Right forelimb (tissue), 1 donor: ENCODE measurements around the gene AKIP1.
"Not testable (repeated sequence)": the region's sequence is repeated elsewhere in the genome, so short reads cannot be mapped to it uniquely, and the experiment has no call there.

Source experiments
- DNase-seq: peaks from one replicate; pipeline ENCODE4 v3.0.0-alpha.2; 2018

AKIP1 gene

DNA sequence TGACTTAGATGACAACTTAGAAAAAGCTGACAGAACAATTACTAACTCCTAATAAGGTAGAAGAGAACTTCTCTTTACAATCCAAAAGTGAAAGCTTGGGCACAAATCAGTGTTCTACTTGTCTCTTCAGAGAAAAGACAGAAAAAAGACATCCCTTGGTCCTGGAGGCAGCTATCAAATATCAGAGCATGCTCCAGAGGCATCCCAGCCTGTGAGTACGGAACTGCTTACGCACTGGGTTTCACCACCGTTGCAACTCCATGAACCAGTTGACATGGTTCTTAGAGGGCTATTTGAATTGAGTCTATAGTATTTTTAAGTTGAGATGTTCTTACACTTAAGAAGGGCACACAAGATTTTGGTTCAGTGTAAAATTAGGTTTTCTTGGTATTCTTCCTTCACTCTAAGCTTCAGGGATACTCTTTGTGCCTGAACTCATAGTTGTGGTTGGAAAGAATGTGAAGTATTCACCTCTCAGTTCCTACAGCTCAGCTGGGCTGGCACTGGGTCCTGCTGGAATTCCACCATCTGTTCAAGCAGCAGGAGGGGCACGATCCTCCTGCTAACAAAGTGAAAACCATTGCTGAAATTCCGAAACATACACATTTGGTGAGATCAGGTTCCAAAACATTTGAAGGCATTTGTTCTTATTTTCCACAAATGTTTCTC, 6.3 kb downstream of the AKIP1 start:
- DNase-seq: peak; percentile 78

DNA sequence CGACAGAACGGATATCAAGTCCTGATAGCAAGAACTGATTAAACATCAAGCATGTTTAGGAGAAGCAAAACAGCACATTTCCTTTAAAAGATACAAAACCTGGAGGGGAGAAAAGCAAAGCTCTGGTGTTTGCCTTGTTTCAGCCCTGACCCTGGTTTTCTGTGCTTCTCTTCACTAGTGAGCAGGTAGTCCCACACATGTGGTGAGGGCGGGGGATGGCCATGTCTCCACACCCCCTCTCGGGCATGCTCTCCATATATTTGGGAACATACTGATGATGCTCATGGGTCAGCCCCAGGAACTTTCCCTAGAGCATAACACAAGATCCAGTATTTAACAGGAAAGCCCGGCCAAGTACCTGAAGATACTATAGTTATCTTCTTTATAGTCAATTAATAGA, 11.7 kb downstream of the AKIP1 start:
- no peak for DNase-seq

DNA sequence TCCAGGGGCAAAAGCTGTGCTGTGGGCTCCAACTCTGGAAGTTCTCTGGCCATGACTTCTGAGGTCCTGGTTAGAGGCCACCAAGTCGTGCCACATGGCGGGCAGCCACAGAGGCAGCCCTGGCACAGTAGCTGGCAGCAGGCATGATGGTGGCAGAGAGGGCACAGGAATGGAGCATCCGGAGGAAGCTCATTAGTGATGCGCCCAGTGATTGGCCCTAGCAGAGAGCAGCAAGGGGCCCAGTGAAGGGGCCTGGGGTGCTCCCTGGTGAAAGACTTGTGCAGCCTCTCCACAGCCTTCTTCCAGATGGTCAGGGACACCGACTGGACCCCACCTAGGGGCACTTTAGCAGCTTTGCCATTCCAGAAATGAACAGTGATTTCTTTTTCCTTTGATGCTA, 14.7 kb downstream of the AKIP1 start:
- DNase-seq: no peak

DNA sequence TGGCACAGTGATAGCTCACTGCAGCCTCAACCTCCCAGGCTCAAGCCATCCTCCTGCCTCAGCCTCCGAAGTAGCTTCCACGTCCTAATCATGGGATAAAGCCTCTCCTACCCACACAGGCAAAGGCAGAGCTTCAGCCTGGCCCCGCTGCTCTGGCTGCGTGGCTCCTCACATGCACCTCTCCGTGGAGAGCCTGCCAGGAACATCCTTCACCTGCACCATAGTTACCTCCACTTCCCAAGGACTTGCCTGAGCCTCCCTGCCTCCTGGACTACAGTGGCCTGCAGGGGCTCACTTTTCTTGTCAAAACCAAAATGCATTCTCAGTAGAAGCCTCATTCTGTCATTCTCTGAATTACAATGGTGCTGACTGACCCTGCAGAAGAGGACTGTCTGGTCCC, 15.2 kb downstream of the AKIP1 start:
- no peak for DNase-seq

DNA sequence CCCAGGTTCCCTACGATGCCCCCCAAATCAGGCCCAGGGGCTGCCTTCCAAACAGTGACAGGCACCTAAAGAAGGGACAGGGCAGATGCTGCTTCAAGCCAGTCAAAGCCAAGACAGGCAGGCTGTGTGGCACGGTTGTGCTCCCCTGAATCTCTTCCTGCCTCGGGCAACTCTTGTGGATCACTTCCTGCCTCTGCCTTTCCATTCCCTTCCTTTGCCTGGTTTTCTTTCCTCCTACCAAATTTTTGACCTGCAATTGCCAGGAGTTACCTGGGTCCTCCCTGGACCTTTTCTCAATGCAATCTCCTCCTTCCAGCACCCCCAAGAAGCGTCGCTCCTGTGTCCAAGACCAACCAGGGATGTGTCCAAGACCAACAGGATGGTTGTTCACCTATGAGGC, 16.2 kb downstream of the AKIP1 start:
- no peak for DNase-seq

DNA sequence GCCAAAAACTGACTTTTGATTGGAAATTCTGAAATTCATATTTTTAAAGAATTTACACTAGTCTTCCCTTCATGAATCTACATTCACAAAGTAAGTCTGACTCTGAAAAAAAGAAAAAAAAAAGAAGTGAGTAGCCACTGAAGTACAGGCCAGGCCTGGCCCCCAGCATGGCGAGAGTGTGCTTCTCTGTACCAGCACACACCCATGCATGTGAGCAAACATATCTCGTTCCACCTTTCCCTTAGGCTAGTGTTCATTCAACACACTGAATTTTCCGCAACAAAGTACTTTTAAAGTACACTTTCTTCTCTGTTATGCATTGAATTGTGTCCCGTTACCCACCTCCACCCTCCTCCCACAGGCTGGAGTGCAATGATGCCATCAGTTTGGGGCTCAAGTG, 17.2 kb downstream of the AKIP1 start:
- DNase-seq: no peak

DNA sequence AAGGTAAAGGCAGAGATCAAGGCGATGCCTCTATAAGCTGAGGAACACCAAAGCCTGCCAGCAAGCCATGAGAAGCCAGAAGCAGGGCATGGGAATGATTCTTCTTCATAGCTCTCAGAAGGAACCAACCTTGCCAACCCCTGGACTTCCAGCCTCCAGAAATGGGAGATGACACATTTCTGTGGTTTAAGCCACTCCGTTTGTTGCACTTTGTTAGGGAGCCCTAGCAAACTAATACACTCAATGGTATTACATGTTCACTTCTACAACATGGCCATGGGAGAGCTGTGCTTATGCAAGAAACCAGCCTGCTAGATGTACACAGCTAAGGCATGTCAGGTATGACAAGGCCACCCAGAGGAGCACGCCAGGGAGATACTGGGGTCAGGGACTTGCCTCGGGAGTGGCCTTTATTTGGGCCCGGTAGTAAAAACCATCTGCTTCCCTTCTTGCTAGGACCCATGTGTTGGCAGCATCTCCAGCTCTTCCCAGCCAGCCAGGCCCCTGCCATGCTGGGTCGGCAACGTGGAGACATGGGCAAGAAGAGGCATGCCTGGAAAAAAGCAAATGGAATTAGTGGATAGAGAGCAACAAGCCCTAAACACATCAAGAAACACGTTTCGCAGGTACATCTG, 18.1 kb downstream of the AKIP1 start:
- DNase-seq: no peak

DNA sequence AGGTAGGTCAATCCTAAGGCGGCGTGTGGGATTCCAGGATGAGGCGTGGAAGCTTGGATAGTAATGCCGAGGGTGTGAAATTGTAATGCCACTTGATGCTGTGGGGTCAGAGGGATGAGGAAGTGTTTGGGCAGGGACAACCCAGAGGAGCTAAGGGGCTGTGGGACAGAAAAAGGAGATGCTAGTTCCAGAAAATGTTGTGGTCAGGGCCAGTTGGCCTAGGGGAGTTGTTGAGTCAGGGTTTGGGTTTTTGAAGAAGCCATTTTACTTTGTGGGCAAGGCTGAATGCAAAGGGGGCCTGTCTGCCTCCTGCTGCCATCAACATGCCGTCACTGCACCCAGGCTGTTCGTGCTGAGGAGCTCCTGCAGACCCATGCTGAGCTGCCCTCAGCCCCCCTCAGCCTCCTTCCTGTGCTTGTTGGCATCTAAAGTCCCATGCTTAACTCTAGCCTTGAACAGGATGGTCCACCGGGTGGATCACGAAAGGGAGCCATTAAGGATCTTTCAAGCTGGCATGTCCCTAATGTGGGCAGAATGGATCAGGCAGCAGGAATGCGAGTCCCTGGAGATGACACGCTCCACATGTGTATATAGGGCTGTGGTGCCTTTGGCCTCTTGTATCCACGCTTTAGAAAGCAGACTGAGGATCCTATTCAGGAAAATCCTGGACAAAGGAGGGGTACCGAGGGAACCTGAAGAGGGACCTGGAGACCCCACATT, 19.6 kb downstream of the AKIP1 start:
- DNase-seq: no peak

DNA sequence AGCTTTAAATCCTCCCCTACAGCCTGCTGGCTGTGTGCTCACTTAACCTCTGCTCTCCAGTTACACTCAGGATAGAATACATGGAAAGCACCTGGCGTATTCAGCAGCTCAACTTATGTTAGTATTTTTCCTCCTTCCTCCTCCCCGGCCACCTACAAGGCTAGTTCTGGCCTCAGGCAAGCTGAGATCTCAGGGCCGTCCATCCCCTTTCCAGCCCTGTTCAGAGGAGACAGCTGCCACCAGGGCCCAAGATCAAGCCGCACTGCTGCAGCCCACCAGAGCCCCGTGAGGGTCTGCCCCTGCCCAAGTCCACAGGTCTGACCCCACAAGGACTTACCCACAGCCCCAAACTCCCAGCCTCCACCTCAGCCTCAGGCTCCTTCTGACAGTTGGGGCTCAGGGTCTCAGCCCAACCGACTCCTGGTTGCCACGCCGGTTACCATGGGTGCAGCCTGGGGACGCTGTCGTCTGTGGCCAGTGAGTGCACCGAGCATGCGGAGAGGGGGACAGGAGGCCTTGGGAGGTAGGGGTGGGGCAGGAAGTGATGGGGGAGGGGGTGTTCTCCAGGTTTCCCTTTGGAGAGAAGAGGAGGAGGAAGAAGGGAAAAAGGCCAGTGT, 21.7 kb downstream of the AKIP1 start, which contains the start of gene C11orf16:
C11orf16 (minus strand) TSS at position 384 of the 617 bp plus-strand sequence. CDS start 639 bp downstream, outside the sequence.
- no peak for DNase-seq

DNA sequence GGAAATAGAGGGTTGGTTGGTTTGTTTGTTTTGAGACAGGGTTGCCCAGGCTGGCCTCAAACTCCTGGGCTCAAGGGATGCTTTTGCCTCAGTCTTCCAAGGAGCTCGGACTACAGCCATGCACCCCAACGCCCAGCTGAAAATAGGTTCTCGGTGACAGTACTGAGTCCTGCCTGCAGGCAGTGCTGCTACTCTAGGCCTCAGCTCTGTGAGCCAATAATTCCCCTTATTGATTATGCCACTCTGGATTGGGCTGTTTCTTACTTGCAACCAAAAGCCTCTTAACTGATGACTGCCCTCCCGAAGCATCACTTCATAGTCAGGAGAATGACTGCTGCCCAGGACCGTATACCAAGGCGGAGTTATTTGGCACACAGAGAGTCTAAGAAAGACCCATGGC, 22.9 kb downstream of the AKIP1 start:
- DNase-seq: no peak

DNA sequence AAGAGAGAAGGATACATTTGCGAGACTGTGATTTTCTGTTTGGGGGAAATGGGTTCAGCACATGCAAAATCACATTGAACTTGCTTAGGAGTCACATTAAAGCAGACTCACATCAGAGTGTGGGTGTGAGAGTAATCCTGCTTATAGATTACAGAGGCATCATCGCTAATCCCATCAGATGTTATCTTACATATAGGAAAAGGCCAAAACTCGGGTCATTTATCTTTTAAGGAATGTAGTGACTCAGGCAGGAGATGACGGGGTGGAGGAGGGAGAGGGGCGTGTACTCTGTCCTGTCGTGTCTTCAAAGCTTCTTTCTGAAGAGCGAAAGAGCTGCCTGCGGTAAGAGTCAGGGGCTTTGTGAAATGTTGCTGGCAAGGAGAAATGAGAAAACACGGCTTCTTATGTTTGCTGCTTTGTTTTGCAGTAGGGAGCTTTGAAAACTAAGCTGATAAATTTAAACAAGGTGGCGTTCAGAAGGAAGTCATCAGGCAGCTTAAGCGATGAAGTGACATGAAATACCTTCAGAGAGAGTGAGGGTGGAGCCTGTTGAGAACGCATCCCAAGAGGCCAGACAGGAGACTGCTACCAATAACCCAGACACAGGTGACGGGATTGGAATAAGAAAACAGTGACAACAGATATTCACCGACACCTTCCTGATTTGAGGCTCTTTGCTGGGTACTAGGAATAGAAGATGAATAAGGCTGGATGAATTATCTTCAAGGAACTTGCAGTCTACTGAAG, 23.9 kb downstream of the AKIP1 start:
- no peak for DNase-seq

DNA sequence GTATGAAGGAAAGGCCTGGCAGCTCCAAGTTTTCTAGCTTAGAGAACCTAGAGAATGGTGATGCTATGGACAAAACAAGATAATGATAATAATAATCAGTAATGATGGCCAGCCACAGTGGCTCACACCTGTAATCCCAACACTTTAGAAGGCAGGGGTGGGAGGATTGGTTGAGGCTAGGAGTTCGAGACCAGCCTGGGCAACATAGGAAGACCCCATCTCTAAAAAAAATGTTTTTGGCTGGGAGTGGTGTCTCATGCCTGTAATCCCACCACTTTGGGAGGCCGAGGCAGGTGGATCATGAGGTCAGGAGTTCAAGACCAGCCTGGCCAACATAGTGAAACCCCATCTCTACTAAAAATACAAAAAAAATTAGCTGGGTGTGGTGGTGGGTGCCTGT, 24.8 kb downstream of the AKIP1 start:
- not testable (repeated sequence) for DNase-seq

DNA sequence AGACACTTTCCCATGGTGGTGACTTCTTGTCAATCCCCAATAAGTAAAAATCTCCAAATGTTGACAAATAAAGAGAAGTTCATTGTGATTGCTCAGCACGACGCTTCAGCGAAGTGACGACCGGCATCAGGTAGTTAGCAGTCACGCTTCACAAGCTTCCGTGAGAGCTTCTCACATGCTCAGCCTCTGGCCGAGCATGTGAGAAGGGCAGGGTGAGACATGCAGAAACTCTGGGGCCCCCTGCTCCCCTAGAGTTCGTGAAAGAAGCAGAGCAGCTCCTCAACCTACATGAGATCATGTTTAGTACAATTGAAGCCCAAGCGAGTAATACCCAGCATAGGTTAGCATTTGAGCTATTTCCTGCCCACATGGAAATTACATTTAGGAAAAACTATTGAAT, 26.2 kb downstream of the AKIP1 start:
- no peak for DNase-seq

DNA sequence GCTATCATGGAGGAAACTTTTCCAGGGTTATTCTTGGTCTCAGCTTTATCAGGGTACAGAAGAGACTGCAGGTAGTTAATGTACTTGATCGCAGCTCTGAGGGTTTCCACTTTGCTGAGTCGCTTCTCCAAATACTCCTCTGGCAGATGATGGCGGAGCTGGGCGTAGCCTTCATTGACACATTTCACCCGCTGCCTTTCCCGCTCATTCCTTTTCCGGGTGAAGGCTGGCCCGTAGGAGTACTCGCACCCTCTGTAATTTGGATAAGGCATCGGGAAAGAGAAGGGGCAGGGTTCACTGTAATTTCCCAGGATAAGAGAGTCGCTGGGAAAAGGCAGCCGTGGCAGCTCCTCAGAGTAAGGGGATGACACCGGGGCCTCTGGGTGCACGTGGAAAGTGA, 26.7 kb downstream of the AKIP1 start:
- DNase-seq: no peak

DNA sequence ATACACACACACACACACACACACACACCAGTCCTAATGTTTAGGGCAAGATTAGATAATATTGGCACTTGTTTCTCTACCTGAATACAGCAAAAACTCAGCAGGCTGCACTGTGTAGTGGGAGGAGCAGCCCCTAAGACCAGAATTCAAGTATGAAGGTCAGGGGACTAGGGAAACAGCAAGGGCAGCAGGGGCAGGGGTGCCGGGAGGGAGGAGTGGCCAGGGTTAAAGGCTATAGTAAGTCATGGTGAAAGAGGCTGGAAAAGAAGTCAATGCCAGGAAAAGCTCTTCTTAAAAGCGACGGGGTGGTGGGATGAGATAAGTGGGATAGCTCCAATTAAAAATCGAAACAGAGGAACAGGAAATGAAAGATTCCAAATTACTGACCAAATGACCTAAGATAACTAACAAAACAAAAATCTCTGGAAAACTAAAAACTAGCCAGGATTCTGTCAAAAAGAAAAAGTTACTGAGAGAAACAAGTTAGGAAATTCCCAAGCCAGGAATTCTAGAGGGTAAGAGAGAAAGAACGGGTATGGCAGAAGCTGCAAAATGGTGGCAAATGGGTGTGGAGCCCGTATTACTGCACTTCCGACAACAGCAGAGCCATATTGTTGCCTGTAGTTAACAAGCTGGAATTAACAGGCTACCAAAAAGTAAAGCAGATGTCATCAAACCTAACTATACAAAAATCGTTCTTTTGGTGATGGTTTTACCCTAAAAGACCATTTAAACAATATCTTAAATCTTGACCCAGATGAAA, 30.5 kb downstream of the AKIP1 start:
- DNase-seq: no peak

DNA sequence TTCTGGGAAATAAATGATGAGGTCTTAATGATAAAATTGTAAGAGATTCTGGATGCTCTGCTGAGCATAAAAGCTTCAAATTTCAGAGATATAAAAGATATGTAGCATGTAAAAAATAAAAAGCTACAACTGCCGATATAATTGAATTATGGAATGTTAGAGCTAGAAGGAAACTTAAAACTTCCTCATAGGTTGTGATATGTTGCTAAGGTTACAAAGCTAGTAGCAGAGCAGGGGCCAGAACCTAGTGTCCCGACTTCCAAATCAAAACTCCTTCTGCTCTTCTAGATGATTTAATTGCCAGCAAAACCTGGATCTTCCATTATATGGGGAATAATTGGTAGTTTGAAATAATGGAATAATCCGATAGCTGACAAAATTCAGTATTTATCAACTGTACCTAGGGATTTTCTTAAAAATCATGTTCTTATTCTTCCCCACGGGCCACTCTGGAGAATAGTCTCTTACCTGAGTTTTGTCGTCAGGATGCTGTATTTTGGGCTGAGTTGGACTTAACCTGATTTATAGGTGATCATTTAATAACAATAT, 31.6 kb downstream of the AKIP1 start, which contains the start of gene ASCL3:
ASCL3 (minus strand) TSS at position 499 of the 549 bp plus-strand sequence. CDS start 4,855 bp downstream, outside the sequence.
- DNase-seq: no peak

DNA sequence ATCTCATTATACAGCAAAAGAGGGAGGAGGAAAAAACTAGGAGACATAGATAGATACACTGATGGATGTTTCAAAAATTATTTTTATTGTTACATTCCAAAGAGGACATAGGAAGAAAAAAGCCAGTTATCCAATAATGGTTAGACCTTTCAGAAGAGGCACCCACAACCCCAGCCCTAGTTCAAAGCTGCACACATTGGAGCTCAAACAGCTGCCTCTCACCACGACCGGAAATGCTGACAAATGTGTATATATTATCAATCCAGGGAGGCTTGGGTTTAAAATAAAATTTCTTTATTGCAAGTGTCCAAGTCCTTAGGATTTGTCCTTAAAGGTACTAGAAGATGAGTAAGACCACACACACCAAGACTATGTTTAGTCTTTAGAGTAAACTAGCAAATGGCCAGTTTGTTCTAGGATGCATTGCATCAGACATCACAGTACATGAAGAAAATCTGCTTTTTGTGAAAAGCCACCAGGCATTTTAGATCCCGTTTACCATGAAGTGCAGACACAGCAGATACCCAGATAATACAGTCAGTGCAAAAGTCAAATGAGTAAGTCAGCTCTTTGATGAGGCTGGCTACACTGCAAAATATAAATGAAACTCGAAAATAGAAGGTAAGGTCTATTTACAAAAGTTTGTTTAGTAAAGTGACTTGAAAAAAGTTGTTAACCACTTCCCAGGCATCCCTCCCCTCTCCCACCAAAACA, 36.4 kb downstream of the AKIP1 start:
- no peak for DNase-seq

DNA sequence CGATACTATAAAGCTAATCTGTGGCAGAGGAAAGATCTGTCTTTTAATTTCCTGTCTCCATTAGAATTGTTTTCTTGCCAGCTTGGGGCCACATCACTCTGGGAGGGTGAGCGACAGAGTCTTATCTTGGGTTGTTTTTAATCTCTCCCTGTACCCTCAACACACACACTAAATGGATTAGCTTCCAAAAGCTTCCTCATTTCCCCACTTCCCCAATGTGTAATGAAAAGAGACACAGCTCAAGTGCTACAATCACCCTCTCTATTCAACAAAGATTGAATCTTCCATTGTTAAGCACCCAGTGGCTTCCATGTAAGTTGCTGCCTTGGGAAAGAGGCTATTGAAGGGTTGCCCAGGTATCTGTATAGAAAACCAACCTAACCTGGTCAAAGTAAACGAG, 37.9 kb downstream of the AKIP1 start:
- DNase-seq: no peak

DNA sequence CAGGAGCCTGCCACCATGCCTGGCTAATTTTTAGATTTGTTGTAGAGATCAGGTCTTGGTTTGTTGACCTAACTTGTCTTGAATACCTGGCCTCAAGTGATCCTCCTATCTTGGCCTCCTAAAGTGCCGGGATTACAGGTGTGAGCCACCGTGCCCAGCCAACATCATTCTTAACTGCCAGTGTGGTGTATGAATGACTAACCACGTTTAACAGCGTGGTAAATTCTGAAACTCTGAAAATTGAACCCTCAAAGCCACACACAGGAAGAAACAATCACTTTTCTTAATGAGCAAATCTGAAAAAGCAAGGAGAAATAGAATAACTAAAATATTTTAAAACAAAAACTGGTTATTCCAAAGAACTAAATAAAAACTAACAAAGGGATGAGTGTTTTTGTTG, 45.9 kb downstream of the AKIP1 start:
- no peak for DNase-seq

DNA sequence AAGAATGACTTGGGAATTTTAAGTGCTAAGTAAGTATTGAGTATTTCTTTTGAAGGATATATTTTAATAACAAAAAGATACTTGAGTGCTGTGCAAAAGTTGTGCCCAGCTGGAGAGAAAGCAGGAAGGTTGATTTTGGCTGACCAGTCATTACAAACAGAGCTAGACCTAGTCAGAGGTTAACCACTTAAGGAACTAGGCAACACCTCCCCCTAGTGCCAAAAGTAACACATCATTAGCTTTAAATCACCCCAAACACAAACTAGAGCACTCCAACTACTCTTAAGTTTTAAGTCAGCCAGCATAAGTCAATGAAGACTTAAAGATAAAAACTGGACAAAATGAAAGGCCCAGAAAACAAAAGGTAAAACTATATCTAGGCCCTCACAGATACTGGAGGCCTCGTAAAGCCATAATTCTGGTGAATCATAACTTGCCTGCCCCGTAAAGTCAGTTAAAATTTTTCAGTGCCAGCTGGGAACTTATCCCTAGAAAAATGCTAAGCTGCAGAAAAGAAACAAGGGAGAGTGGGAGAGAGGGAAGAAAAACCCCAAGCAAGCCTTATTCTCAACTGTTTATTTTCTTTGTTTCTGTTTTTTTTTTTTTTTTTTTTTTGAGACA, 48.7 kb downstream of the AKIP1 start:
- DNase-seq: no peak

DNA sequence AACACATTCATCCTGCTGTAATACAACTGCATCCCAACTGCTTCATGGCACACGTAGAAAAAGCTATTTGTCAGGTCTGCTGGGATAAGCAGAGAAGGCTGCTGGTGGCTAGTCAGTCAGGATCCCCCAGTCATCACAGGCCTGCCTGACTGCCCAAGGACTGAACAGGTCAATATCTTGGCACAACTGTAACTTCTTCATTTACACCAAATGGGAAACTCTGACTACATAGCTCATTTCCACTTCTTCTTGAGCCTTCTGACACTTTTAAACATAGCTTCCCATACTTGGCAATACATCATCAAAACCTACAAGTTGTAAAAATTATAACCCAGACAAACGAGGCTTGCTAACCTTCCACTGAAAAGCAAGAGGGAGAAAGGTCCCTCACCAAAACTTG, 50.4 kb downstream of the AKIP1 start:
- no peak for DNase-seq
